H1 (cell line): ENCODE data around the gene KRTAP10-3. TPM values are rescaled to one million over a fixed set of nuclear protein-coding genes. Genes with fewer than 3 reads are reported as not detected.

ENCODE experiments used
- HDAC6 ChIP-seq: IDR thresholded peaks from one replicate; pipeline ENCODE4 v1.7.1; 2012; ENCODE audit warnings: low read depth, mild to moderate bottlenecking, inconsistent platforms, low read length, moderate library complexity
- RXRA ChIP-seq: IDR thresholded peaks from 2 replicates; pipeline ENCODE4 v1.6.1; 2011; ENCODE audit warnings: low read depth, mild to moderate bottlenecking, low read length, moderate library complexity; ENCODE audit not compliant: insufficient read depth
- TAF7 ChIP-seq: optimal IDR thresholded peaks from 2 replicates; pipeline ENCODE3; 2011; ENCODE audit warnings: low read depth, mild to moderate bottlenecking, inconsistent platforms, low read length, moderate library complexity, borderline replicate concordance
- TEAD4 ChIP-seq: IDR thresholded peaks from 2 replicates; pipeline ENCODE4 v1.6.1; 2012; ENCODE audit warnings: low read depth, low read length, inconsistent platforms, mixed read lengths
- polyA plus RNA-seq, 7 experiments: library from polyadenylated mRNA; depleted of rRNA in 3 of 7; stranded (reverse) in 5 of 7; unstranded in 2 of 7; fragments of >200 nt in 5 of 7; fragments of 200-250 nt in 2 of 7; gene quantifications; 1 replicate in 5 of 7; 2 replicates in 1 of 7; 4 replicates in 1 of 7; pipeline versions ENCODE4 v1.2.1 to v1.2.3, GENCODE V29; 2011 to 2013; ENCODE audit warnings: missing spikeins in 2 of 7, mixed read lengths in 2 of 7
- total RNA-seq: library from RNA; stranded (reverse); fragmentation: NEBNext Ultra II Directional; extraction: Animal tissue kit (Norgen Biotek cat#: 25700); gene quantifications from 2 replicates; pipeline ENCODE4 v1.2.1, GENCODE V29; 2021
- TF ChIP-seq, protein P1 (sequence below): IDR thresholded peaks from 2 replicates; pipeline ENCODE4 v1.6.1; 2012; ENCODE audit warnings: inconsistent platforms

KRTAP10-3 gene
- total and polyA plus RNA-seq, 2 of the 8 experiments (the other 6 are each of a cell fraction or from before 2014, with no cell fraction given) = not detected

GRCh38 chr21:44589094-44589493, 30.5 kb upstream of the KRTAP10-3 start (continued):
- no peak for TF ChIP-seq TAF7
- no peak for TF ChIP-seq RXRA
- no peak for TF ChIP-seq HDAC6
- TF ChIP-seq, protein P1, sequence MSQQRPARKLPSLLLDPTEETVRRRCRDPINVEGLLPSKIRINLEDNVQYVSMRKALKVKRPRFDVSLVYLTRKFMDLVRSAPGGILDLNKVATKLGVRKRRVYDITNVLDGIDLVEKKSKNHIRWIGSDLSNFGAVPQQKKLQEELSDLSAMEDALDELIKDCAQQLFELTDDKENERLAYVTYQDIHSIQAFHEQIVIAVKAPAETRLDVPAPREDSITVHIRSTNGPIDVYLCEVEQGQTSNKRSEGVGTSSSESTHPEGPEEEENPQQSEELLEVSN = no peak
- no peak for TF ChIP-seq TEAD4
- TF ChIP-seq, all 59 proteins: peak for 0
